HG03521 (cell line): Measurements from ENCODE around the gene GABBR2.

Experiments used
- ATAC-seq: cut with Tn5 transposase; IDR thresholded peaks from one replicate; pipeline ENCODE4 v1.9.1; 2021; ENCODE audit warnings: mild to moderate bottlenecking, moderate library complexity; ENCODE audit not compliant: unreplicated experiment

Gene GABBR2

GRCh38 chr9:98451576-98451975 lies 257.2 kb downstream of the GABBR2 start:
- no peak for ATAC-seq

- ATAC-seq, result no peak
These were observed 258.2 kb downstream of the GABBR2 start for GRCh38 chr9:98450496-98450895.

- no peak for ATAC-seq
These were observed 258.9 kb downstream of the GABBR2 start for GRCh38 chr9:98449871-98450270.

GRCh38 chr9:98445576-98445975 lies 263.2 kb downstream of the GABBR2 start:
- no peak for ATAC-seq

- ATAC-seq, result no peak
These were observed 264.1 kb downstream of the GABBR2 start for GRCh38 chr9:98444601-98445000.

- ATAC-seq, result no peak
These were observed 266.2 kb downstream of the GABBR2 start for GRCh38 chr9:98442541-98442940.

- ATAC-seq, result no peak
These were observed 266.6 kb downstream of the GABBR2 start for GRCh38 chr9:98442114-98442513.

GRCh38 chr9:98438666-98439065 lies 270.1 kb downstream of the GABBR2 start:
- ATAC-seq, result no peak

- ATAC-seq, result no peak
These were observed 271.2 kb downstream of the GABBR2 start for GRCh38 chr9:98437458-98438034.

GRCh38 chr9:98432960-98433359 lies 275.8 kb downstream of the GABBR2 start:
- no peak for ATAC-seq

GRCh38 chr9:98432134-98432533 lies 276.6 kb downstream of the GABBR2 start:
- ATAC-seq, result no peak

GRCh38 chr9:98430535-98431292 lies 278.0 kb downstream of the GABBR2 start:
- ATAC-seq, result no peak

- ATAC-seq, result no peak
These were observed 279.1 kb downstream of the GABBR2 start for GRCh38 chr9:98429613-98430012.

- no peak for ATAC-seq
These were observed 280.3 kb downstream of the GABBR2 start for GRCh38 chr9:98428454-98428853.

- ATAC-seq, result no peak
These were observed 281.2 kb downstream of the GABBR2 start for GRCh38 chr9:98427491-98427890.

GRCh38 chr9:98425079-98425478 lies 283.7 kb downstream of the GABBR2 start:
- ATAC-seq, result no peak

- ATAC-seq, result no peak
These were observed 289.5 kb downstream of the GABBR2 start for GRCh38 chr9:98419260-98419603.

- ATAC-seq, result no peak
These were observed 290.0 kb downstream of the GABBR2 start for GRCh38 chr9:98418578-98419259.

- no peak for ATAC-seq
These were observed 292.2 kb downstream of the GABBR2 start for GRCh38 chr9:98416294-98417248.

GRCh38 chr9:98415782-98416181 lies 293.0 kb downstream of the GABBR2 start:
- ATAC-seq, result no peak

- ATAC-seq, result no peak
These were observed 295.7 kb downstream of the GABBR2 start for GRCh38 chr9:98413084-98413483.
